Liver (tissue), 9 donors: ENCODE measurements around the gene KCTD16. TPM values are rescaled to one million over a fixed set of nuclear protein-coding genes. Genes with fewer than 3 reads are reported as not detected.

ENCODE experiments used
- DNase-seq: peaks from one replicate; pipeline ENCODE4 v3.0.0-alpha.2; 2017; ENCODE audit warnings: low spot score
- H3K27ac ChIP-seq, 2 donors: one replicate each; pipeline ENCODE4 v1.7.0; 2013; ENCODE audit warnings: inconsistent platforms in 2 of 2, low read length in 2 of 2, control low read depth in 1 of 2, low read depth in 1 of 2, mild to moderate bottlenecking in 1 of 2
- H3K27me3 ChIP-seq, 4 donors: one replicate each; pipeline versions ENCODE4 v1.6.1 to v1.7.0; 2013; ENCODE audit warnings: low read length in 3 of 4, inconsistent platforms in 1 of 4, mild to moderate bottlenecking in 1 of 4, moderate library complexity in 1 of 4; ENCODE audit not compliant: control insufficient read depth in 4 of 4, insufficient read depth in 4 of 4
- H3K36me3 ChIP-seq, 4 donors: one replicate each; pipeline versions ENCODE4 v1.6.1 to v1.7.0; 2013; ENCODE audit warnings: low read length in 3 of 4, mild to moderate bottlenecking in 3 of 4, low read depth in 1 of 4, moderate library complexity in 1 of 4; ENCODE audit not compliant: control insufficient read depth in 4 of 4, insufficient read depth in 3 of 4
- H3K4me1 ChIP-seq, 4 donors: one replicate each; pipeline versions ENCODE4 v1.6.1 to v1.7.0; 2013; ENCODE audit warnings: low read length in 3 of 4, mild to moderate bottlenecking in 3 of 4, moderate library complexity in 1 of 4; ENCODE audit not compliant: control insufficient read depth in 4 of 4, insufficient read depth in 4 of 4
- H3K4me3 ChIP-seq, 3 donors: one replicate each; pipeline versions ENCODE4 v1.6.1 to v1.7.0; 2013; ENCODE audit warnings: low read length in 3 of 3, control low read depth in 1 of 3, low read depth in 1 of 3, mild to moderate bottlenecking in 1 of 3
- H3K9ac ChIP-seq, 2 donors: one replicate each; pipeline ENCODE4 v1.7.0; 2013; ENCODE audit warnings: low read length in 2 of 2, mild to moderate bottlenecking in 2 of 2, moderate library complexity in 2 of 2, control low read depth in 1 of 2, low read depth in 1 of 2
- H3K9me3 ChIP-seq, 4 donors: one replicate each; pipeline versions ENCODE4 v1.6.1 to v1.7.0; 2013; ENCODE audit warnings: low read length in 3 of 4; ENCODE audit not compliant: control insufficient read depth in 4 of 4
- EGR1 ChIP-seq, 2 donors: IDR thresholded peaks; 2 replicates each; pipeline ENCODE4 v1.6.1; 2016 to 2018; ENCODE audit warnings: antibody characterized with exemption in 2 of 2, low read depth in 2 of 2
- FOXA1 ChIP-seq: IDR thresholded peaks from 2 replicates; pipeline ENCODE4 v1.6.1; 2016; ENCODE audit warnings: antibody characterized with exemption
- FOXA2 ChIP-seq: IDR thresholded peaks from 2 replicates; pipeline ENCODE4 v1.6.1; 2016; ENCODE audit warnings: antibody characterized with exemption
- GABPA ChIP-seq, 2 donors: IDR thresholded peaks in 1 of 2; conservative IDR thresholded peaks in 1 of 2; 2 replicates each; pipeline ENCODE4 v1.6.1; 2016; ENCODE audit warnings: antibody characterized with exemption in 2 of 2, mild to moderate bottlenecking in 1 of 2, moderate library complexity in 1 of 2
- HNF4A ChIP-seq, 2 donors: conservative IDR thresholded peaks; 2 replicates each; pipeline ENCODE4 v1.6.1; 2016; ENCODE audit warnings: antibody characterized with exemption in 2 of 2, mild to moderate bottlenecking in 2 of 2
- HNF4G ChIP-seq: IDR thresholded peaks from 2 replicates; pipeline ENCODE4 v1.6.1; 2016; ENCODE audit warnings: antibody characterized with exemption
- JUND ChIP-seq, 2 donors: IDR thresholded peaks; 2 replicates each; pipeline ENCODE4 v1.6.1; 2016; ENCODE audit warnings: antibody characterized with exemption in 2 of 2
- NR2F2 ChIP-seq: IDR thresholded peaks from 2 replicates; pipeline ENCODE4 v1.6.1; 2016; ENCODE audit warnings: antibody characterized with exemption
- RAD21 ChIP-seq, 2 donors: IDR thresholded peaks; 2 replicates each; pipeline ENCODE4 v1.6.1; 2016; ENCODE audit warnings: antibody characterized with exemption in 2 of 2, mild to moderate bottlenecking in 2 of 2
- RXRA ChIP-seq, 2 donors: IDR thresholded peaks; 2 replicates each; pipeline ENCODE4 v1.6.1; 2017 to 2018; ENCODE audit warnings: antibody characterized with exemption in 2 of 2, mild to moderate bottlenecking in 1 of 2
- SP1 ChIP-seq: IDR thresholded peaks from 2 replicates; pipeline ENCODE4 v1.6.1; 2018; ENCODE audit warnings: antibody characterized with exemption, mild to moderate bottlenecking
- TAF1 ChIP-seq: conservative IDR thresholded peaks from 2 replicates; pipeline ENCODE4 v1.6.1; 2016; ENCODE audit warnings: antibody characterized with exemption, mild to moderate bottlenecking
- YY1 ChIP-seq: IDR thresholded peaks from 2 replicates; pipeline ENCODE4 v1.6.1; 2016; ENCODE audit warnings: antibody characterized with exemption, mild to moderate bottlenecking
- WGBS: extraction: QIAGEN DNeasy Blood & Tissue Kit; methylation state at CpG from one replicate; pipeline ENCODE4 v1.1.7; 2013; 5-methylcytosine and 5-hydroxymethylcytosine counted together
- polyA plus RNA-seq, 2 donors: library from polyadenylated mRNA; stranded (reverse) in 1 of 2; unstranded in 1 of 2; fragments of 200-250 nt in 1 of 2; fragments of >200 nt in 1 of 2; fragmentation: Nextera tagmentation in 1 of 2; extraction: Ambion mirVana in 1 of 2; gene quantifications; one replicate each; pipeline versions ENCODE4 v1.2.1 to v1.2.3, GENCODE V29; 2013 to 2015
- total RNA-seq, 2 donors: library from RNA; depleted of rRNA; stranded (reverse); fragments of >200 nt; gene quantifications; one replicate each; pipeline ENCODE4 v1.2.3, GENCODE V29; 2014
- TF ChIP-seq, protein P1 (sequence below): IDR thresholded peaks from 2 replicates; pipeline ENCODE4 v1.6.1; 2016; ENCODE audit warnings: antibody characterized with exemption, mild to moderate bottlenecking
- TF ChIP-seq, protein P2 (sequence below): IDR thresholded peaks from 2 replicates; pipeline ENCODE4 v1.6.1; 2016; ENCODE audit warnings: antibody characterized with exemption
- TF ChIP-seq, protein P3 (sequence below): IDR thresholded peaks from 2 replicates; pipeline ENCODE4 v1.6.1; 2016; ENCODE audit warnings: antibody characterized with exemption
- TF ChIP-seq, protein P4 (sequence below): fragments of 150-350 bp; IDR thresholded peaks from 2 replicates; pipeline ENCODE4 v1.5.1; 2017; ENCODE audit warnings: improper control_type of control experiment, low read depth, low read length; ENCODE audit not compliant: missing input control
- TF ChIP-seq, protein P5 (sequence below): IDR thresholded peaks from 2 replicates; pipeline ENCODE4 v1.6.1; 2016; ENCODE audit warnings: antibody characterized with exemption
- donor health status: healthy.
- donor health status: healthy.
- donor health status: healthy.
- donor health status: healthy.
- donor health status: healthy.

KCTD16 gene
- total and polyA plus RNA-seq, 4 donors, result under 0.01 to 0.05 (median 0.01) TPM; not detected in 1

DNA sequence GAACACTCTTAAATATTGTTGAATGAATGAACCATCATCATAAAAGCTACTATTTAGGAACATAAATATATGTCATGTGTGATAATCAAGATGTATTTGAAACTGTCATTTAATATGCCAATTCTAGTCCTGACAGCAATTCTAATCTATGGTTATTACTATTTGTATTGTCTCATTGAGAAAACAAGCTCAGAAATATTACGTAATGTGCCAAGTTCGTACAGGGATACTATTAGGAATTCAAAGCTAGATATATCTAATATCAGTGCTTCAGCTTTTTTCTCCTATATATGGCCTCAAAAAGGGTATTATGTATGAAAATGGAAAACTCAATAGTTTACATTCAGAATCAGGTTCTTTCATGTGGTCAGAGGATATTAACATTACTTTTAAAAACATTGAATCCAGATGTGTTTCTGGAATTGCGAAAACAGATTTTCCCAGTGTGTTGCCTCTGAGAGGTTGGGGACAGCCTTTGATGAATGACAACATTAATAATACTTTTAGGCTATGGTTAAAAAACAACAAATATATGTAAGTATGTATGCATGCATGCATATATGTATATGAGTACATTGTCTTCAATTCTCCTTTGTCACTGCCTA lies 95.1 kb downstream of the KCTD16 start:
- H3K4me1 ChIP-seq, result no peaks in the 10 kb centered on the region
- no peak for DNase-seq
- WGBS, result 63% methylated on average over 3 of the region's 3 CpGs
- no peak for TF ChIP-seq RXRA (IDR thresholded peaks at IDR 0.05)
- no peaks in the 10 kb centered on the region for H3K27me3 ChIP-seq
- H3K9me3 ChIP-seq, result no peaks in the 10 kb centered on the region
- H3K4me3 ChIP-seq, result no peak overlapping the region
- H3K36me3 ChIP-seq, result no peaks in the 10 kb centered on the region
- H3K27ac ChIP-seq, result no peak overlapping the region
- H3K9ac ChIP-seq, result no peak overlapping the region

DNA sequence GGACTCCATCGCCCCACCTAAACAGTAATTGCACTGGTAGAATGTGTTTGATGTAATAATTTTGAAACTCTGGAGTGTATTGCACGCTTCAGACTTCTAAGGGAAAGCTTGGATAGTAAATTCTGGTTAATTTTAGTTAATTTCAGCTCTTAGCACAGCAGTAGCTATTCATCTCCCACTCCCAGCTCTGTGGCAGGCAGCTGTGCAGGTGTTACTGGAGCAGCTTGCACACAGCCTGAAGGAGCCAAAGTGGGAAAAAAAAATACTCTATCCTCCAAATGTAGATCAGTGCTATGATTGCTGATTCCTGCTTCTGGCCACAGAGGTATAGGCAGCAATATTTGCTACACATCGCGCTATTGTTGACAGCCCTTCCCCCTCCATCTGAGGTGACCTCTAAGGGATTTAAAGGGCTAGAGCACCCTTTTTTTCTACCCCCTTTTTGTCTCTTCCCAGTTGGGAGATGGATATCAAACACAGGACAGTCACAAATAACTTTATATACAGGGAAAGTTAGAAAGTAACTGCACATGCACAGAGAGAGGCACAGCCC lies 97.4 kb downstream of the KCTD16 start:
- Histone ChIP-seq H3K9me3 (no peaks in the 10 kb centered on the region), H3K9ac (no peak overlapping the region), H3K4me3 (no peak overlapping the region), H3K27me3 (no peaks in the 10 kb centered on the region), H3K27ac (no peak overlapping the region), H3K36me3 (no peaks in the 10 kb centered on the region), H3K4me1 (no peaks in the 10 kb centered on the region)
- no peak for TF ChIP-seq SP1
- TF ChIP-seq TAF1, result no peak
- TF ChIP-seq, protein P1, sequence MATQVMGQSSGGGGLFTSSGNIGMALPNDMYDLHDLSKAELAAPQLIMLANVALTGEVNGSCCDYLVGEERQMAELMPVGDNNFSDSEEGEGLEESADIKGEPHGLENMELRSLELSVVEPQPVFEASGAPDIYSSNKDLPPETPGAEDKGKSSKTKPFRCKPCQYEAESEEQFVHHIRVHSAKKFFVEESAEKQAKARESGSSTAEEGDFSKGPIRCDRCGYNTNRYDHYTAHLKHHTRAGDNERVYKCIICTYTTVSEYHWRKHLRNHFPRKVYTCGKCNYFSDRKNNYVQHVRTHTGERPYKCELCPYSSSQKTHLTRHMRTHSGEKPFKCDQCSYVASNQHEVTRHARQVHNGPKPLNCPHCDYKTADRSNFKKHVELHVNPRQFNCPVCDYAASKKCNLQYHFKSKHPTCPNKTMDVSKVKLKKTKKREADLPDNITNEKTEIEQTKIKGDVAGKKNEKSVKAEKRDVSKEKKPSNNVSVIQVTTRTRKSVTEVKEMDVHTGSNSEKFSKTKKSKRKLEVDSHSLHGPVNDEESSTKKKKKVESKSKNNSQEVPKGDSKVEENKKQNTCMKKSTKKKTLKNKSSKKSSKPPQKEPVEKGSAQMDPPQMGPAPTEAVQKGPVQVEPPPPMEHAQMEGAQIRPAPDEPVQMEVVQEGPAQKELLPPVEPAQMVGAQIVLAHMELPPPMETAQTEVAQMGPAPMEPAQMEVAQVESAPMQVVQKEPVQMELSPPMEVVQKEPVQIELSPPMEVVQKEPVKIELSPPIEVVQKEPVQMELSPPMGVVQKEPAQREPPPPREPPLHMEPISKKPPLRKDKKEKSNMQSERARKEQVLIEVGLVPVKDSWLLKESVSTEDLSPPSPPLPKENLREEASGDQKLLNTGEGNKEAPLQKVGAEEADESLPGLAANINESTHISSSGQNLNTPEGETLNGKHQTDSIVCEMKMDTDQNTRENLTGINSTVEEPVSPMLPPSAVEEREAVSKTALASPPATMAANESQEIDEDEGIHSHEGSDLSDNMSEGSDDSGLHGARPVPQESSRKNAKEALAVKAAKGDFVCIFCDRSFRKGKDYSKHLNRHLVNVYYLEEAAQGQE, result no peak
- no peak for TF ChIP-seq FOXA2
- TF ChIP-seq, protein P2, sequence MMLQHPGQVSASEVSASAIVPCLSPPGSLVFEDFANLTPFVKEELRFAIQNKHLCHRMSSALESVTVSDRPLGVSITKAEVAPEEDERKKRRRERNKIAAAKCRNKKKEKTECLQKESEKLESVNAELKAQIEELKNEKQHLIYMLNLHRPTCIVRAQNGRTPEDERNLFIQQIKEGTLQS, result no peak
- TF ChIP-seq RXRA (IDR thresholded peaks at IDR 0.05), result no peak
- no peak for TF ChIP-seq FOXA1
- no peak for TF ChIP-seq EGR1 (IDR thresholded peaks at IDR 0.05; ENCODE audit: low read depth in 2 of 2)
- TF ChIP-seq, protein P3, sequence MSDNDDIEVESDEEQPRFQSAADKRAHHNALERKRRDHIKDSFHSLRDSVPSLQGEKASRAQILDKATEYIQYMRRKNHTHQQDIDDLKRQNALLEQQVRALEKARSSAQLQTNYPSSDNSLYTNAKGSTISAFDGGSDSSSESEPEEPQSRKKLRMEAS, result no peak
- TF ChIP-seq YY1, result no peak
- TF ChIP-seq HNF4A (conservative IDR thresholded peaks at IDR 0.05), result no peak
- TF ChIP-seq RAD21 (IDR thresholded peaks at IDR 0.05), result no peak
- TF ChIP-seq, protein P4, sequence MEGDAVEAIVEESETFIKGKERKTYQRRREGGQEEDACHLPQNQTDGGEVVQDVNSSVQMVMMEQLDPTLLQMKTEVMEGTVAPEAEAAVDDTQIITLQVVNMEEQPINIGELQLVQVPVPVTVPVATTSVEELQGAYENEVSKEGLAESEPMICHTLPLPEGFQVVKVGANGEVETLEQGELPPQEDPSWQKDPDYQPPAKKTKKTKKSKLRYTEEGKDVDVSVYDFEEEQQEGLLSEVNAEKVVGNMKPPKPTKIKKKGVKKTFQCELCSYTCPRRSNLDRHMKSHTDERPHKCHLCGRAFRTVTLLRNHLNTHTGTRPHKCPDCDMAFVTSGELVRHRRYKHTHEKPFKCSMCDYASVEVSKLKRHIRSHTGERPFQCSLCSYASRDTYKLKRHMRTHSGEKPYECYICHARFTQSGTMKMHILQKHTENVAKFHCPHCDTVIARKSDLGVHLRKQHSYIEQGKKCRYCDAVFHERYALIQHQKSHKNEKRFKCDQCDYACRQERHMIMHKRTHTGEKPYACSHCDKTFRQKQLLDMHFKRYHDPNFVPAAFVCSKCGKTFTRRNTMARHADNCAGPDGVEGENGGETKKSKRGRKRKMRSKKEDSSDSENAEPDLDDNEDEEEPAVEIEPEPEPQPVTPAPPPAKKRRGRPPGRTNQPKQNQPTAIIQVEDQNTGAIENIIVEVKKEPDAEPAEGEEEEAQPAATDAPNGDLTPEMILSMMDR, result no peak
- TF ChIP-seq NR2F2, result no peak
- no peak for TF ChIP-seq JUND (IDR thresholded peaks at IDR 0.05)
- TF ChIP-seq, protein P5, sequence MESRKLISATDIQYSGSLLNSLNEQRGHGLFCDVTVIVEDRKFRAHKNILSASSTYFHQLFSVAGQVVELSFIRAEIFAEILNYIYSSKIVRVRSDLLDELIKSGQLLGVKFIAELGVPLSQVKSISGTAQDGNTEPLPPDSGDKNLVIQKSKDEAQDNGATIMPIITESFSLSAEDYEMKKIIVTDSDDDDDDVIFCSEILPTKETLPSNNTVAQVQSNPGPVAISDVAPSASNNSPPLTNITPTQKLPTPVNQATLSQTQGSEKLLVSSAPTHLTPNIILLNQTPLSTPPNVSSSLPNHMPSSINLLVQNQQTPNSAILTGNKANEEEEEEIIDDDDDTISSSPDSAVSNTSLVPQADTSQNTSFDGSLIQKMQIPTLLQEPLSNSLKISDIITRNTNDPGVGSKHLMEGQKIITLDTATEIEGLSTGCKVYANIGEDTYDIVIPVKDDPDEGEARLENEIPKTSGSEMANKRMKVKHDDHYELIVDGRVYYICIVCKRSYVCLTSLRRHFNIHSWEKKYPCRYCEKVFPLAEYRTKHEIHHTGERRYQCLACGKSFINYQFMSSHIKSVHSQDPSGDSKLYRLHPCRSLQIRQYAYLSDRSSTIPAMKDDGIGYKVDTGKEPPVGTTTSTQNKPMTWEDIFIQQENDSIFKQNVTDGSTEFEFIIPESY, result no peak
- TF ChIP-seq HNF4G, result no peak
- no peak for TF ChIP-seq GABPA (IDR thresholded peaks at IDR 0.05 in 1 of 2, conservative IDR thresholded peaks at IDR 0.05 in 1 of 2)
- no peak for DNase-seq
- 59% methylated on average over 4 of the region's 4 CpGs for WGBS
